Right renal cortex interstitium (tissue), 3 donors: Measurements from ENCODE around the gene GPATCH8. TPM values are rescaled to one million over a fixed set of nuclear protein-coding genes. Genes with fewer than 3 reads are reported as not detected.

Experiments used
- DNase-seq, 3 donors: peaks; one replicate each; pipeline ENCODE4 v3.0.0-alpha.2; 2013; ENCODE audit warnings: low read depth in 3 of 3, low spot score in 2 of 3
- polyA plus RNA-seq, 3 donors: library from polyadenylated mRNA; unstranded; fragments of 120-200 nt; gene quantifications; one replicate each; pipeline ENCODE4 v1.2.1, GENCODE V29; 2013; ENCODE audit not compliant: insufficient read length in 3 of 3

The GPATCH8 gene
- polyA plus RNA-seq, 3 donors: 38.3 to 45.8 (median 42.3) TPM

DNA sequence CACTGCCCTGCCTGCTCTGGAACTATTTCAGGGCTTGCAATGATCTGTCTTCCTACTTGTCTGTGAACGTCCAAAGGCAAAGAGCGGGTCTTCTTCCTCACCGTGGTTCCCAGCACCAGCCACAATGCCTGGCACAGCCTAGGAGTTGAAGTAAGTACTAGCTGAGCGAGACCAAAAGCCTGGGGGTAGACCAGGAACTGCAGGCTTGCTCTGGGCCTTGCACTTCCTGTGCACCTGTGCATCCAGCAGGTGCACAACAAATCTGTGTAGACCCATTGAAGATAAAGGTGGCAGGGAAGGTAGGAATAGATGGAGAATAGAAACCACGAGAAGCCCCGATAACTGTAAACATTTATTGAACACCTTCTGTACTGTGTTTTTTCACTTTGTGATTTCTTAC lies 144.2 kb downstream of the GPATCH8 start:
- no peak for DNase-seq

GRCh38 chr17:44358066-44358465 lies 145.1 kb downstream of the GPATCH8 start:
- DNase-seq: no peak

GRCh38 chr17:44356241-44356640 lies 147.0 kb downstream of the GPATCH8 start:
- DNase-seq: no peak

- no peak for DNase-seq
These were observed 147.5 kb downstream of the GPATCH8 start for GRCh38 chr17:44355642-44356099.

GRCh38 chr17:44354582-44355561 lies 148.3 kb downstream of the GPATCH8 start:
- no peak for DNase-seq

GRCh38 chr17:44353672-44354331 lies 149.4 kb downstream of the GPATCH8 start:
- DNase-seq: no peak

- no peak for DNase-seq
These were observed 150.2 kb downstream of the GPATCH8 start for GRCh38 chr17:44352828-44353671.

GRCh38 chr17:44351961-44352827 lies 151.0 kb downstream of the GPATCH8 start:
- no peak for DNase-seq

GRCh38 chr17:44351464-44351863 lies 151.7 kb downstream of the GPATCH8 start:
- DNase-seq: no peak

DNA sequence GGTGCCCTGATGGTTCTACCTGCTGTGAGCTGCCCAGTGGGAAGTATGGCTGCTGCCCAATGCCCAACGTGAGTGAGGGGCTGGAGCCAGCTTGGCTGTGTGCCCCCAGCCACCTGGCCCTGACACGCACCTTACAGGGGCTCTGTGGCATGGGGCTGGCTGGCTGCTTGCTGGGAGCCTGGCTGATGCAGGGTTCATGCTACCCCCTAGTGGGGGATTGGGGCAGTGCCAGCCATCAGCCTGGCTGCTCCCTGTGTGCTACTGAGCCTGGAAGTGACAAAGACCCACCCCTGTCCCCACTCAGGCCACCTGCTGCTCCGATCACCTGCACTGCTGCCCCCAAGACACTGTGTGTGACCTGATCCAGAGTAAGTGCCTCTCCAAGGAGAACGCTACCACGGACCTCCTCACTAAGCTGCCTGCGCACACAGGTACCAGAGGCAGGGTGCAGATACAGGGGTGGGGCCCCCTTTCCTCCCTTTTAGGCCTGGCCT lies 152.4 kb downstream of the GPATCH8 start:
- no peak for DNase-seq

- DNase-seq: no peak
These were observed 153.6 kb downstream of the GPATCH8 start for GRCh38 chr17:44349553-44350070.

DNA sequence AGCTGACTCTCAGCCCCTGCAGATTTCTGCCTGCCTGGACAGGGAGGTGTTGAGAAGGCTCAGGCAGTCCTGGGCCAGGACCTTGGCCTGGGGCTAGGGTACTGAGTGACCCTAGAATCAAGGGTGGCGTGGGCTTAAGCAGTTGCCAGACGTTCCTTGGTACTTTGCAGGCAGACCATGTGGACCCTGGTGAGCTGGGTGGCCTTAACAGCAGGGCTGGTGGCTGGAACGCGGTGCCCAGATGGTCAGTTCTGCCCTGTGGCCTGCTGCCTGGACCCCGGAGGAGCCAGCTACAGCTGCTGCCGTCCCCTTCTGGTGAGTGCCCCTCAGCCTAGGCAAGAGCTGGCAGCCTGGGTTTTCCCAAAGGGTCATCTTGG lies 154.2 kb downstream of the GPATCH8 start:
- DNase-seq: no peak

- DNase-seq: no peak
These were observed 154.8 kb downstream of the GPATCH8 start for GRCh38 chr17:44348234-44348987.

Other genes starting within 250 kb of the GPATCH8 start
- gene SLC4A1, start 235.3 kb downstream of the GPATCH8 start, polyA plus RNA-seq: 10 to 100 TPM in 2 of 3 donors, 1 to 10 TPM in 1; 8.9 to 13.4 (median 10.3) TPM
- gene RUNDC3A, start 194.8 kb downstream of the GPATCH8 start, polyA plus RNA-seq: 1 to 10 TPM; 1.2 to 2.3 (median 1.4) TPM
- 10 to 100 TPM; 82.5 to 88.4 (median 85.4) TPM for gene SLC25A39, start 178.6 kb downstream of the GPATCH8 start, polyA plus RNA-seq
- 100 to 1,000 TPM; 209 to 258 (median 221) TPM for gene GRN, start 158.1 kb downstream of the GPATCH8 start, polyA plus RNA-seq
- 10 to 100 TPM; 24.5 to 34.8 (median 27.4) TPM for gene FAM171A2, start 139.6 kb downstream of the GPATCH8 start, polyA plus RNA-seq
- gene ITGA2B, start 113.8 kb downstream of the GPATCH8 start, polyA plus RNA-seq: 1 to 10 TPM; 4.7 to 8.7 (median 4.8) TPM
- 10 to 100 TPM; 23.3 to 32.7 (median 26.1) TPM for gene FZD2, start 54.1 kb upstream of the GPATCH8 start, polyA plus RNA-seq
- 1 to 10 TPM; 2.0 to 2.6 (median 2.1) TPM for gene MEIOC, start 153.1 kb upstream of the GPATCH8 start, polyA plus RNA-seq
- gene CCDC43, start 186.4 kb upstream of the GPATCH8 start, polyA plus RNA-seq: 10 to 100 TPM; 35.6 to 38.5 (median 37.4) TPM
- 1 to 10 TPM; 8.3 to 9.3 (median 8.9) TPM for gene DBF4B, start 205.3 kb upstream of the GPATCH8 start, polyA plus RNA-seq